SJCRH30 (cell line): ENCODE data around the gene C5orf58. TPM values are rescaled to one million over a fixed set of nuclear protein-coding genes. Genes with fewer than 3 reads are reported as not detected.

Experiments
- DNase-seq, 2 experiments: peaks; one replicate each; pipeline ENCODE4 v3.0.0-alpha.2; 2015 to 2020
- H3K27ac ChIP-seq: fragments of 250-450 bp; sonication (Bioruptor Pico); 2 replicates; pipeline ENCODE4 v1.5.1; 2020; ENCODE audit warnings: mild to moderate bottlenecking, moderate library complexity
- H3K27me3 ChIP-seq: fragments of 250-450 bp; sonication (Bioruptor Pico); 2 replicates; pipeline ENCODE4 v1.5.1; 2020; ENCODE audit warnings: mild to moderate bottlenecking, moderate library complexity
- H3K36me3 ChIP-seq: fragments of 250-450 bp; sonication (Bioruptor Pico); 2 replicates; pipeline ENCODE4 v1.5.1; 2020; ENCODE audit warnings: mild to moderate bottlenecking, moderate library complexity
- H3K4me1 ChIP-seq: fragments of 250-450 bp; sonication (Bioruptor Pico); 2 replicates; pipeline ENCODE4 v1.5.1; 2020; ENCODE audit warnings: mild to moderate bottlenecking, moderate library complexity
- H3K4me3 ChIP-seq: fragments of 250-450 bp; sonication (Bioruptor Pico); 2 replicates; pipeline ENCODE4 v1.5.1; 2020; ENCODE audit warnings: mild to moderate bottlenecking, moderate library complexity
- H3K9me3 ChIP-seq: fragments of 250-450 bp; sonication (Bioruptor Pico); replicated peaks from 2 replicates; pipeline ENCODE4 v1.5.1; 2020; ENCODE audit warnings: mild to moderate bottlenecking, moderate library complexity
- total RNA-seq: library from RNA; depleted of rRNA; stranded (reverse); fragments of >200 nt; shearing (Covaris generic); gene quantifications from 2 replicates; pipeline ENCODE4 v1.2.3, GENCODE V29; 2014

Gene C5orf58
- total RNA-seq, 1 experiment from 2014 or later = not detected

DNA sequence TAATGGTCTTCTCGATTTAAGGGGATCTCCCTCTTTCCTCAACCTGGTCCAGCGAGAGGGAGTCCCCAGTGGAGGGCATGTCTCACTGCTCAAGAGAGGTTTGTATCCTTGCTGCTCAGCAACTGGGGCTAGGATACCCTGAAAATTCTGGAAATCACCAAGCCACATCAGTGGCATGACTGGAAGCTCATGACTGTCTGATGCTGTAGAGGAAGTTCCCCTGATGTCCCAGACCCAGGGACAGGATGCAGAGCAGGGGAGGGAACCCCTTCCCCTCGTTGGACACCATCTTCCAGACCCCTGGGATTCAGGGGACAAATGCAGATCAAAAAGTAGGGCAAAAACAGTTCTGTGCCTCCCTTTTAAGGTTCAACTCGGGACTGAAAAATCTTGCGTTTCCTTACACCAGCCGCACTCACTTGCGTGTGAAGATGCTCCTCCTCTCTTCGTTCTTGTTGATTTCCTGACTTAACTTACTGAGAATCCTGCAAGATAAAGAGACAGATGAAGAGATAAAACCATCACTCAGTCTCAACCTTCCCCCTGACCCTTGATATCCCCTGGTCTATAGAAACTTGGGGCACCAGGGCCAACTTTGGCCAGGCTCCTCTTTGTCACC lies 42.7 kb downstream of the C5orf58 start:
- no peaks in the 10 kb centered on the region for H3K9me3 ChIP-seq
- no peak overlapping the region for H3K4me3 ChIP-seq
- no peaks in the 10 kb centered on the region for H3K4me1 ChIP-seq
- no peak overlapping the region for H3K27ac ChIP-seq
- no peak for DNase-seq
- no peaks in the 10 kb centered on the region for H3K36me3 ChIP-seq
- H3K27me3 ChIP-seq = no peaks in the 10 kb centered on the region

DNA sequence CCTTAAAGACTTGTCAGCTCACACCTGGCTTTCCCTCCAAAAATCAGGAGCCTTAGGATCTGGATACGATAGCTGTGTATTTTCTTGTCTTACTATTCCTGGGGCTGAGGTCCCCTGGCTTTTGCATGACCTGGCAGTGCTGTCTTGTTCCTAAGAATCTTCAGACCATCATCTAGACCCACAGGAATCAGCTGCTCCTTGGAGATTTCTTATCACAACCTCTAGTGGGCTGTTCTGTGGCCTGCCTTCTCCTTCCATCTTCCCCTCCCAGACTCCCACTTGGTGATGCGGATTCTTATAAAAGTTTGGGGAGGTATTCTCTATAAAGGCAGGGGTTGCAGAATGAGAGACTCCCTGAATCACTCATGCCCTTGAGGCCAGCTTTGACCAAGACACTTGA lies 43.4 kb downstream of the C5orf58 start:
- Histone ChIP-seq H3K36me3 (no peaks in the 10 kb centered on the region), H3K4me3 (no peak overlapping the region), H3K9me3 (no peaks in the 10 kb centered on the region), H3K27me3 (no peaks in the 10 kb centered on the region), H3K4me1 (no peaks in the 10 kb centered on the region), H3K27ac (no peak overlapping the region)
- no peak for DNase-seq

DNA sequence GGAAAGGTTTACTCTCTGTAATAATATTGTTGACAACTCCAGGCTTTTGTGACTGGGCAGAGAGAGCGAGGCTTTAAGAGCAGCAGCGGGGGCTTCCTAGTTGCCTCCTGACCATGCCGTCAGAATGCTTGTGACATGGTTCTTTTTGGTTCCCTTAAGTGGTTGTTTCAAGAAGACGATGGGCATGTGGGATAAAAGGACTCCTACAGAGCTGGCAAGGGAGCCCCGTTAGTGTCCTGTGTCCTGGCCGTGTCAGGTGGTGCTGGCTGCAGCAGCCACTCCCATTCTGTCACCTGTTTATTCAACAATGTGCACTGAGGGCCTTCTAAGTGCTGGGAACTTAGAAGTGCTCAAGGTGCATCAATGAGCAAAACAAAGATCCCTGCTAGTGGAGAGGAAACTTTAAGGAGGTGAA lies 45.1 kb downstream of the C5orf58 start:
- H3K4me3 ChIP-seq = no peak overlapping the region
- H3K4me1 ChIP-seq = no peaks in the 10 kb centered on the region
- DNase-seq = no peak
- H3K27ac ChIP-seq = no peak overlapping the region
- H3K9me3 ChIP-seq = no peaks in the 10 kb centered on the region
- H3K27me3 ChIP-seq = no peaks in the 10 kb centered on the region
- H3K36me3 ChIP-seq = no peaks in the 10 kb centered on the region

DNA sequence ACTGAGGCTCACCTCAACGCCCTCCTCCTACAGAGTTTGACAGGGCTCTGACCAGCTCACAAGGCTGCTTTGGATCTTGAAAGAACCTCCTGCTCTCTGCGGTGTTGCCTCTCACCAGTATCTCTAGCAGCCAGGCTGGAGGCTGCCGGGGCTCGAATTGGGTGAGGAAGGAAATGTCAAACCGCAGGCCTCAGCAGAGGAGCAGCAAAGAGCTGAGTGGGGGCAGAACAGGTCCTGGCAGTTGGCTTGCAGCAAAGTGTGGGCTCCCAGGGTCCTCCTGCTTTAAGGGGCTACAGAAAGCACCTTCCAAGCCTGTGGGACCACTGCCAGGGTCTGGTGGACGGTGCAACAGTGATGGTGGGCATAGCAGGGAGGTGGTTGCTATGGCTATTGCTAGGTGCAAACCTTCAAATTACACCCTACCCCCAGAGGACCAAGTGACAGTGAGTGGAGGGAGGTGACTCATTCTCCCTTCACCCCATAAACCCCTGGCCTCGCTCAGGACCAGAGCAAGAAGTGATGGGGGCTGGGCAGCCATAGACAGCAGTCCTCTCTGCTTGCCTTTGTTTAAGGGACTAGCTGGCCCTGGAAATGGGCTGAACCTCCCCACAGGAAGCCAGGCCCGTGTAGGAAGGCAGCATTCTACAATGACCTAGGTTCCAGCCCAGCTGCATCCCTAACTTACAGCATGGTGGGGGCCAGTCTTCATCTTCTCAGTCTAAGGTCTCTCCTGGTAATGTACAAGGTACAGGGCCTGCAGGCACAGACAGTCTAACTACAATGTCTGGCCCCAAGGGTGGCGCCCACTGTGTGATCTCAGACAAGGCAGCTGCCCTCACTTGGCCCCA lies 46.0 kb downstream of the C5orf58 start:
- Histone ChIP-seq H3K27me3 (no peaks in the 10 kb centered on the region), H3K9me3 (no peaks in the 10 kb centered on the region), H3K4me1 (no peaks in the 10 kb centered on the region), H3K27ac (no peak overlapping the region), H3K36me3 (no peaks in the 10 kb centered on the region), H3K4me3 (no peak overlapping the region)
- no peak for DNase-seq

DNA sequence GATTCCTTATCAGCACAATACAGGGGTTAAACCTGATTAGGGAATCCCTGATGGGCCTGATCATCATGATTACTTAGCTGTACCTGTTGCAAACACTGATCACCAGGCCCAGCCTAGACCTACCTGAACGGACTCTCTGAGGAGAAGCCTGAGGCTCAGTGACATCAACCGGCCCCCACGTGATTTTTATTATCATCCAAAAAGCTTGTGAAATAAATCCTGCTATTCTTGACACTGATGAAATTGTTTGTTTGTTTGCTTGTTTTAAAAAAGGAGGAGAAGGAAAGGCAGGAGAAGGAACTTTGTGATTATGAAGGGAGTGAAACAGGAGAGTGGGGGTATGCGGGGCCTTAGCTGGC lies 46.7 kb downstream of the C5orf58 start:
- DNase-seq = no peak
- H3K4me1 ChIP-seq = no peaks in the 10 kb centered on the region

DNA sequence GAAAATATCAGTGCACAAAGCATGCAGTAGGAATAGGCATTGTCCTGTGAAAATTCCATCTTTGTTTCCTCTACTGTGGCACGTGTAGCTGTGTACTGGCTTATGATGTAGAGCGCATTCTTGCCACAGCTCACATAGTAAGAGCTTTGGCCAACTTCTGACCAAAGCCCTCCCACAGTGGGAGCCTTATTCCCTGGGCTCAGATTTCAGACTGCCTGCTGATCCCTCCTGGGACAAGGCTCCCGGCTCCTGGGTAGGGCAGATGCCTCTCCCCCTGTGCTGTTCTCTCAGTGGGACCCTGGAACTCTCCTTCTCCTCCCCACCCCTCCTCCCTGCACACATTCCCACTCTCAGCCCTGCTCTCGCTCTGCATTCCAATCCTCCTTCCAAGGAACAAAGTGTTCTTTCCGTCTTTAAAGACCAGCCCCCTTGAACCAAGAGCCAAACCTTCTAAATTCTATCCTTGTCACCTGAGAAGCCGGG lies 47.3 kb downstream of the C5orf58 start:
- no peak overlapping the region for H3K27ac ChIP-seq
- H3K27me3 ChIP-seq = no peaks in the 10 kb centered on the region
- H3K9me3 ChIP-seq = no peaks in the 10 kb centered on the region
- no peaks in the 10 kb centered on the region for H3K4me1 ChIP-seq
- no peak for DNase-seq
- no peaks in the 10 kb centered on the region for H3K36me3 ChIP-seq
- H3K4me3 ChIP-seq = no peak overlapping the region

More for the DNA sequence above, 46.7 kb downstream of the C5orf58 start:
- Histone ChIP-seq H3K27me3 (no peaks in the 10 kb centered on the region), H3K36me3 (no peaks in the 10 kb centered on the region), H3K27ac (no peak overlapping the region), H3K4me3 (no peak overlapping the region), H3K9me3 (no peaks in the 10 kb centered on the region)

DNA sequence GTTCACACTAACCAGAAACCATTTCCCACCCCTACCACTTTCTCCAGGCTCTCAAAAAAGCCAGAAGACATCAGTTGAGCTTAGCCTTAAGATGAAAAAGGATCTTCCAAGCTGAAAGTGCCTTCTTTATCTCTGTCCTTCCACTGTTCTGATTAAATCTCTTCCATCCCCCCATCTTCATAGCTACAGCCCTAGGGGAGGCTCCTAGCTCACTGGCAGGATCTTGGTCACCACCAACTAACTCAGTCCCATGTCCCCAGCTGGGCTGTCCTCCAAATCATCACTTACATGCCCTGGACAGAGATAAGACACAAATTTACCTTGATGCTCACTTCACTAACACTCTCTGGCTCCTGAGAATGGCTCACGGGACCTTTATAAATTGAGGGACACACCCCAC lies 50.5 kb downstream of the C5orf58 start:
- Histone ChIP-seq H3K27ac (no peak overlapping the region), H3K9me3 (no peaks in the 10 kb centered on the region), H3K27me3 (no peaks in the 10 kb centered on the region), H3K4me1 (no peaks in the 10 kb centered on the region), H3K36me3 (no peaks in the 10 kb centered on the region), H3K4me3 (no peak overlapping the region)
- no peak for DNase-seq

DNA sequence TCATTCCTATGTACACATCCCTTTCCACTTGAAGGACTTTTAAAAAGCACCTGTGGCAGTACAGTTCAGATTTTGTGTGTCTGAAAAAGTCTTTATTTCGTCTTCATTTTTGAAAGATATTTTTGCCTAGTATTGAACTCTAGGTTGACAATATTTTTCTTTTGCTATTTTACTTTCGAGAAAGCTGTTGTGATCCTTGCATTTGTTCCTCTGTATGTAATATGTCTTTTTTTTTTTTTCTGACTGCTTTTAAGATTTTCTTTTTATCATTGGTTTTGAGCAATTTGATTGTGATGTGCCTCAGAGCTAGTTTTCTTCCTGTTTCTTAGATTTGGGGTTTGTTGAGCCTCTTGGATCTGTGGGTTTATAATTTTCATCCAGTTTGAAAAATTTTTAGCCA lies 51.4 kb downstream of the C5orf58 start:
- Histone ChIP-seq H3K27ac (no peak overlapping the region), H3K4me3 (no peak overlapping the region), H3K4me1 (no peaks in the 10 kb centered on the region), H3K9me3 (no peaks in the 10 kb centered on the region), H3K36me3 (no peaks in the 10 kb centered on the region), H3K27me3 (no peaks in the 10 kb centered on the region)
- DNase-seq = no peak

DNA sequence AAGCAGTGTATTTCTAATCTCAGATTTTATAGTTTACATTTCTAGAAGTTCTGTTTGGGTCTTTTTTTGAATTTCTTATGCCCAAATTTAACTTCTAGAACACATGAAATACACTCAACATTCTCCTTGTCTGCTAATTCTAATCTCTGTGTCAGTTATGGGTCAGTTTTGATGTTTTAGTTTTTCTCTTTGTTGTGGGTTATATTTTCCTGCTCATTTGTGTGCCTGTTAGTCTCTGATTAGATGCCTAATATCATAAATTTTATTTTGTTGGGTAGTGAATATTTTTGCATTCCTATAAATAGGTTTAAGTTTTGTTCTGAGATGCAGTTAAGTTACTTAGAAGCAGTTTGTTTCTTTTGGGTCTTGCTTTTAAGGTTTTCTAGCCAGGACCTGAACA lies 52.4 kb downstream of the C5orf58 start:
- H3K9me3 ChIP-seq = no peaks in the 10 kb centered on the region
- no peaks in the 10 kb centered on the region for H3K4me1 ChIP-seq
- H3K27ac ChIP-seq = no peak overlapping the region
- no peaks in the 10 kb centered on the region for H3K36me3 ChIP-seq
- DNase-seq = no peak
- no peak overlapping the region for H3K4me3 ChIP-seq
- H3K27me3 ChIP-seq = no peaks in the 10 kb centered on the region

DNA sequence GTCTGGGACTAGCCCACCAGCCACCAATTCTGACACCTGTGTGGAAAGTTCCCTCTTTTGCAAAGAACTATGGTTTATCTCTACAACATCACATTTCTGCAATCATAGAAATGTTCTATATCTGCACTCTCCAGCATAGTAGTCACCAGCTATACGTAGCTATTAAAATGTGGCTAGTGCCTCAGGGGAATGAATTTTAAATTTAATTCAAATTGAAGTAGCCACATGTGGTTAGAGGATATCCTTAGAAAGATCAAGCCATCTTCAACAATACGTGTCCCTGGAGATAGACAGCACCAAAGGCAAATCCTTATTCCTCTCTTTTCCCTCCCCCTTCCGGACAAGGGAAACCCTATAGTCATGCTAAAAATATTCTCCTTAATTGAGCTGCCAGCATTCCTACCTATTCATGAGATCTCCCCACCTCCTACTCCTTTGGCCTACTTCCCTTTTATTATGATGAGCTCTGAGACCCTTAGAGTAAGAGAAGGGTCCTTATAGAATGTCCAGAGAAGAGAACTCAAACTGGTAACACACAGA lies 53.7 kb downstream of the C5orf58 start:
- no peaks in the 10 kb centered on the region for H3K36me3 ChIP-seq
- no peaks in the 10 kb centered on the region for H3K9me3 ChIP-seq
- no peak overlapping the region for H3K4me3 ChIP-seq
- no peaks in the 10 kb centered on the region for H3K4me1 ChIP-seq
- DNase-seq = no peak
- no peak overlapping the region for H3K27ac ChIP-seq
- no peaks in the 10 kb centered on the region for H3K27me3 ChIP-seq

DNA sequence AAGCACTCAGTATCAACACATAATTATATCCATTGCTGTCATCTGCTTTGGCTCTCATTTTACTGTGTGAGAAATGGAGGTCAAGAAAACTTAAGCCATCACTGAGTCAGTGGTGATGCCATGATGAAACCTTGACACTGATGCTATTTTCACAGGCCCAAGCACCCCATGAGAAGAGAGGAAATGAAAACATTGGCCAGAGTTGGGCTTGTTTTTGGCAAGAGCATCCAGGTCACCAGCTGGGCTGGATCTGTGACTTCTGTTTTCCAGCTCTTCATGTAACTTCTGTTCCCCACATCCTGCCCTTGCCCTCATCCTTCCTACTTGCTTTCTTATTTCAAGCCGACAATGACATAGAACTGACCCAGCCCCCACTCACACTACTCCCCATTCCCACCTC lies 54.7 kb downstream of the C5orf58 start:
- no peak overlapping the region for H3K4me3 ChIP-seq
- no peaks in the 10 kb centered on the region for H3K36me3 ChIP-seq
- DNase-seq = no peak
- H3K4me1 ChIP-seq = no peaks in the 10 kb centered on the region
- H3K9me3 ChIP-seq = no peaks in the 10 kb centered on the region
- no peaks in the 10 kb centered on the region for H3K27me3 ChIP-seq
- no peak overlapping the region for H3K27ac ChIP-seq

DNA sequence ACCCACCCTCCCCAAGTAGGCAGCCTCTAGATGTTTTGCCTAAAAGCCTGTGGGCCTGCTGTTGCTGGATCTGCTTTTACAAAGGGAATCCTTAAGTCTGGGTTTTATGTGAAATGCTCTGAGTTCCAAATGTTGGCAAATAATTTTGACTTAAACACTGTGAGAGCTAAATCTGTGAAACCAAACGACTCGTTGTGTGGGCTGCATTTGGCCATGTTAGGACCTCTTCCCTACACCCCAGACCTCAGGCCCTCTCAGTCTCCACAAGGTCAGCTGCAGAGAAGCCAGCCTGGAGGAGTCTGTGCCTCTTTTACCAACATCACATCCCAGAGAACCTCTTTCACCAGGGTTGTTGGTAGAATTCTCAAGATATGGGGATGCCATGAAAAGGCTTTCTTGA lies 55.4 kb downstream of the C5orf58 start:
- H3K9me3 ChIP-seq = no peaks in the 10 kb centered on the region
- no peaks in the 10 kb centered on the region for H3K27me3 ChIP-seq
- DNase-seq = no peak
- H3K36me3 ChIP-seq = no peaks in the 10 kb centered on the region
- no peak overlapping the region for H3K27ac ChIP-seq
- no peak overlapping the region for H3K4me3 ChIP-seq
- no peaks in the 10 kb centered on the region for H3K4me1 ChIP-seq

DNA sequence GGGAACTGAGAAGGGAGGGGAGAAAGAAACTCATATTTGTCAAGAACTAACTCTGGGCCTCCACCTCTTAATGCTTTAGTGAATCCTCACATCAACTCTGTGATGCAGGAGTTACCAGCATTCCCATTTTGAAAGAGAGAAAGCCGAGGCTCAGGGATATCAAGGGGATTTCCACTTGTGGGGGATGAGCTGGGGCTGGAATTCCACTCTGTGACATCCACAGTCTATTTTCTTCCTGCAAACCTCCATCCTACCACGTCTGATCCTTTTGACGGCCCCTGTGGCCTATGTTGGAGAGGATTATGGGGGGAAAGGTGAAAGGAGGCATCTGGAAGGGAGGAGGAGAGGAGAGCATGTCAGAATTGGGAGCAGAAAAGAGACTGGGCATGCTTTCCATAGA lies 55.8 kb downstream of the C5orf58 start:
- Histone ChIP-seq H3K4me3 (no peak overlapping the region), H3K4me1 (no peaks in the 10 kb centered on the region), H3K36me3 (no peaks in the 10 kb centered on the region), H3K9me3 (no peaks in the 10 kb centered on the region), H3K27ac (no peak overlapping the region), H3K27me3 (no peaks in the 10 kb centered on the region)
- no peak for DNase-seq

DNA sequence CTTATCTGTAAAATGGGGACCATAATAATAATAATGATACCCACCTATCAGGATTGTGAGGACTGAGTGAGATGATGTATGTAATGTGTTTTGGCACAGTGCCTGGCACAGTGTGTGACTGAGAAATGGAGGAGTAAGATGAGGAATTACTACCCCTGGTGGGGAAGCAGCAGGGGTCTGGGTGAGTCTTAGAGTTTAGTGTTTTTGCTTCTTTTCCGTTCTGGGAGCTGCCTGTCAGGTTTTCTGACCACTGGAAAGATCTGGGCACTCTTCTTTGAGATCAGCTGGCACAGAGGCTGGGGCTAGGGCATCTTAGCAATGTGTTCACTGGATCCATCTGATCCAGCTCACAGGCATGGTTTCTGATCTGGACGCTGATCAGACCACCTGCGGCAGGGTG lies 56.3 kb downstream of the C5orf58 start:
- no peak for DNase-seq
- Histone ChIP-seq H3K27ac (no peak overlapping the region), H3K27me3 (no peaks in the 10 kb centered on the region), H3K4me3 (no peak overlapping the region), H3K36me3 (no peaks in the 10 kb centered on the region), H3K4me1 (no peaks in the 10 kb centered on the region), H3K9me3 (no peaks in the 10 kb centered on the region)

DNA sequence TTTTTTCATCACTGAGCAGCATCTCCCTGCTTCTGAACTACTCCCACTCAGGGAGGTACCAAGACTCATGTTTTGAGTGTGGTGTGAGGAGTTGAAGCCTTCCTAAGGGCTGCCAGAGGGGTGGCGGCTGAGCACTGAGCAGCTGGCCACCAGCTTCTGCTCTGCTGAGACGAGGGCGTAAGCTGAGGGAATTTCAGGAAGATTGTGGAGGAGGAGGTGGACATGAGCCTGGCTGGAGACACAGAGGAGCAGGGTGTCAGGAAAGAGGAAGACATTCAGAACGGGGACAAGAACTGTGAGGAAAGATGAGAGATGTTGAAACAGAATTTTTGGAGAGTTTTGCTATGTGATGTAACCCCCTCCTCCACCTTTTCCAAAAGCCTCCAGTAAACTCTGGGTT lies 57.0 kb downstream of the C5orf58 start:
- H3K36me3 ChIP-seq = no peaks in the 10 kb centered on the region
- no peaks in the 10 kb centered on the region for H3K9me3 ChIP-seq
- no peak overlapping the region for H3K27ac ChIP-seq
- H3K27me3 ChIP-seq = no peaks in the 10 kb centered on the region
- no peak for DNase-seq
- H3K4me1 ChIP-seq = no peaks in the 10 kb centered on the region
- H3K4me3 ChIP-seq = no peak overlapping the region
